ENCODE data around the gene TSHZ3. TPM values are rescaled to one million over a fixed set of nuclear protein-coding genes. Genes with fewer than 3 reads are reported as not detected.

TSHZ3 gene
- 1 to 10 TPM in 1 of 2 donors, under 1 TPM in 1; 0.27 to 2.9 TPM for total RNA-seq

GRCh38 chr19:31349160-31349881 lies at the start of gene TSHZ3:
TSS of gene TSHZ3 (minus strand) at chr19:31349436. CDS start at chr19:31349219, 217 bp downstream.
- peak in 1 of 2 donors; percentile 47 for DNase-seq (ENCODE audit: low spot score in 2 of 2)
- Mint-ChIP-seq H3K36me3 (peaks cover 6 to 13% of the 10 kb centered on the region in 2 donors), H3K27ac (no peak within 1 kb of the TSS), H3K9me3 (no peaks in the 10 kb centered on the region)
- ATAC-seq = peak; percentile 57 to 68

GRCh38 chr19:31397308-31397707 lies 48.1 kb upstream of the TSHZ3 start:
- DNase-seq (ENCODE audit: low spot score in 2 of 2) (no peak), ATAC-seq (no peak)
- no peaks in the 10 kb centered on the region for H3K9me3 Mint-ChIP-seq
- H3K27ac Mint-ChIP-seq = no peak overlapping the region
- no peaks in the 10 kb centered on the region for H3K36me3 Mint-ChIP-seq

- ATAC-seq (no peak), DNase-seq (ENCODE audit: low spot score in 2 of 2) (no peak)
- no peak overlapping the region for H3K27ac Mint-ChIP-seq
- no peaks in the 10 kb centered on the region for H3K36me3 Mint-ChIP-seq
- H3K9me3 Mint-ChIP-seq = no peaks in the 10 kb centered on the region
These were observed 43.2 kb upstream of the TSHZ3 start for GRCh38 chr19:31392464-31392863.

- Mint-ChIP-seq H3K36me3 (no peaks in the 10 kb centered on the region), H3K27ac (no peak overlapping the region), H3K9me3 (no peaks in the 10 kb centered on the region)
- no peak for DNase-seq (ENCODE audit: low spot score in 2 of 2)
- ATAC-seq = no peak
These were observed 42.3 kb upstream of the TSHZ3 start for GRCh38 chr19:31391518-31391917.

- H3K36me3 Mint-ChIP-seq = no peaks in the 10 kb centered on the region
- H3K9me3 Mint-ChIP-seq = no peaks in the 10 kb centered on the region
- H3K27ac Mint-ChIP-seq = no peak overlapping the region
- DNase-seq (ENCODE audit: low spot score in 2 of 2) (no peak), ATAC-seq (no peak)
These were observed 41.5 kb upstream of the TSHZ3 start for GRCh38 chr19:31390711-31391110.

GRCh38 chr19:31389874-31390273 lies 40.6 kb upstream of the TSHZ3 start:
- Mint-ChIP-seq H3K36me3 (no peaks in the 10 kb centered on the region), H3K9me3 (no peaks in the 10 kb centered on the region), H3K27ac (no peak overlapping the region)
- DNase-seq (ENCODE audit: low spot score in 2 of 2) (no peak), ATAC-seq (no peak)

- Mint-ChIP-seq H3K9me3 (no peaks in the 10 kb centered on the region), H3K27ac (no peak overlapping the region), H3K36me3 (no peaks in the 10 kb centered on the region)
- ATAC-seq = no peak
- no peak for DNase-seq (ENCODE audit: low spot score in 2 of 2)
These were observed 38.6 kb upstream of the TSHZ3 start for GRCh38 chr19:31387717-31388301.

- H3K36me3 Mint-ChIP-seq = no peaks in the 10 kb centered on the region
- DNase-seq (ENCODE audit: low spot score in 2 of 2) = no peak
These were observed 37.6 kb upstream of the TSHZ3 start for GRCh38 chr19:31386806-31387205.

GRCh38 chr19:31385744-31386143 lies 36.5 kb upstream of the TSHZ3 start:
- no peak for ATAC-seq
- H3K9me3 Mint-ChIP-seq = no peaks in the 10 kb centered on the region
- H3K36me3 Mint-ChIP-seq = no peaks in the 10 kb centered on the region
- no peak for DNase-seq (ENCODE audit: low spot score in 2 of 2)
- H3K27ac Mint-ChIP-seq = no peak overlapping the region

More at GRCh38 chr19:31386806-31387205, 37.6 kb upstream of the TSHZ3 start:
- no peak overlapping the region for H3K27ac Mint-ChIP-seq
- no peak for ATAC-seq
- no peaks in the 10 kb centered on the region for H3K9me3 Mint-ChIP-seq

- no peak overlapping the region for H3K27ac Mint-ChIP-seq
- DNase-seq (ENCODE audit: low spot score in 2 of 2) = no peak
These were observed 34.3 kb upstream of the TSHZ3 start for GRCh38 chr19:31383553-31383952.

GRCh38 chr19:31380854-31381253 lies 31.6 kb upstream of the TSHZ3 start:
- DNase-seq (ENCODE audit: low spot score in 2 of 2) (no peak), ATAC-seq (no peak)
- Mint-ChIP-seq H3K9me3 (no peaks in the 10 kb centered on the region), H3K36me3 (no peaks in the 10 kb centered on the region), H3K27ac (no peak overlapping the region)

More at GRCh38 chr19:31383553-31383952, 34.3 kb upstream of the TSHZ3 start:
- ATAC-seq = no peak
- H3K36me3 Mint-ChIP-seq = no peaks in the 10 kb centered on the region
- H3K9me3 Mint-ChIP-seq = no peaks in the 10 kb centered on the region

GRCh38 chr19:31378404-31378803 lies 29.2 kb upstream of the TSHZ3 start:
- Mint-ChIP-seq H3K27ac (no peak overlapping the region), H3K9me3 (no peaks in the 10 kb centered on the region), H3K36me3 (no peaks in the 10 kb centered on the region)
- ATAC-seq = no peak
- no peak for DNase-seq (ENCODE audit: low spot score in 2 of 2)

GRCh38 chr19:31377736-31378135 lies 28.5 kb upstream of the TSHZ3 start:
- no peak for ATAC-seq
- no peaks in the 10 kb centered on the region for H3K9me3 Mint-ChIP-seq
- H3K27ac Mint-ChIP-seq = no peak overlapping the region
- DNase-seq (ENCODE audit: low spot score in 2 of 2) = no peak
- no peaks in the 10 kb centered on the region for H3K36me3 Mint-ChIP-seq

GRCh38 chr19:31372246-31372781 lies 23.1 kb upstream of the TSHZ3 start:
- H3K27ac Mint-ChIP-seq = no peak overlapping the region
- DNase-seq (ENCODE audit: low spot score in 2 of 2) (no peak), ATAC-seq (peak in 1 of 2 donors; percentile 60)
- no peaks in the 10 kb centered on the region for H3K36me3 Mint-ChIP-seq
- H3K9me3 Mint-ChIP-seq = no peaks in the 10 kb centered on the region

GRCh38 chr19:31370216-31370615 lies 21.0 kb upstream of the TSHZ3 start:
- DNase-seq (ENCODE audit: low spot score in 2 of 2) = no peak
- no peaks in the 10 kb centered on the region for H3K9me3 Mint-ChIP-seq
- no peaks in the 10 kb centered on the region for H3K36me3 Mint-ChIP-seq
- ATAC-seq = no peak
- no peak overlapping the region for H3K27ac Mint-ChIP-seq

GRCh38 chr19:31364963-31365362 lies 15.7 kb upstream of the TSHZ3 start:
- ATAC-seq (no peak), DNase-seq (ENCODE audit: low spot score in 2 of 2) (no peak)
- no peaks in the 10 kb centered on the region for H3K36me3 Mint-ChIP-seq
- H3K27ac Mint-ChIP-seq = no peak overlapping the region
- H3K9me3 Mint-ChIP-seq = no peaks in the 10 kb centered on the region

- DNase-seq (ENCODE audit: low spot score in 2 of 2) (no peak), ATAC-seq (no peak)
- Mint-ChIP-seq H3K27ac (no peak overlapping the region), H3K36me3 (no peaks in the 10 kb centered on the region), H3K9me3 (no peaks in the 10 kb centered on the region)
These were observed 12.5 kb upstream of the TSHZ3 start for GRCh38 chr19:31361728-31362127.

- H3K36me3 Mint-ChIP-seq = peaks cover 0 to 4% of the 10 kb centered on the region in 2 donors
- H3K27ac Mint-ChIP-seq = no peak overlapping the region
- ATAC-seq (no peak), DNase-seq (ENCODE audit: low spot score in 2 of 2) (no peak)
- H3K9me3 Mint-ChIP-seq = no peaks in the 10 kb centered on the region
These were observed 8.1 kb upstream of the TSHZ3 start for GRCh38 chr19:31357315-31357673.
